ENCODE results near the gene TRO.

DNA sequence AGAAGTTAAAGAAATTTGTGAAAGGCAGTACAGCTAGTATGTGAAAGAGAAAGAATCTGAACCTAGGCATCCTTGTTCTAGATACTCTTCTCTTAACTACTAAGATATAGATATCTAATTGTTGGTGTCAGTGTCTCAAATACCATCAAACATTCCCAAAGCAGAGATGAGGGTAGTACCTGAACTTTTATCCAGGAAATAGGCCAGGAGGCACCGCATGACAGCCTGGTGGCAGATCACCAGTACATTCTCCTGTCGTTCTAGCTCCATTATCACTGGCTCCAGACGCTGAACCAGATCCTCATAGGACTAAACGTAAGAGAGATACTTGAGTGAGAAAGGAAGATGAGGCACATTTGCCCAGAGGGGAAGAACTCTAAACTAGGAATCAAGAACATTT lies 16.8 kb downstream of the TRO start:
- TF ChIP-seq CTCF (conservative IDR thresholded peaks at IDR 0.05; ENCODE audit: low read depth in 2 of 2) (no peak), EZH2 (IDR thresholded peaks at IDR 0.05; ENCODE audit: low read depth, unreplicated experiment) (no peak), POLR2AphosphoS5 (IDR thresholded peaks at IDR 0.05; ENCODE audit: low read depth) (no peak), ETS1 (IDR thresholded peaks at IDR 0.05) (no peak), EZH2phosphoT487 (IDR thresholded peaks at IDR 0.05; ENCODE audit: unreplicated experiment) (no peak), ZNF462 (CRISPR knock-in tag; IDR thresholded peaks at IDR 0.05) (no peak), STAT1 (IDR thresholded peaks at IDR 0.05; ENCODE audit: unreplicated experiment) (no peak), CREB1 (CRISPR knock-in tag; IDR thresholded peaks at IDR 0.05; ENCODE audit: low read depth) (no peak), JUNB (IDR thresholded peaks at IDR 0.05; ENCODE audit: unreplicated experiment) (no peak), ZNF331 (CRISPR knock-in tag; IDR thresholded peaks at IDR 0.05; ENCODE audit: low read depth) (no peak)

All from GM23338 (cell line).